Neural progenitor cell (in vitro differentiated cells): ENCODE measurements around the gene CA12.

Experiments used
- CTCF ChIP-seq: fragments of 200-600 bp; sonication (generic); IDR thresholded peaks from 2 replicates; pipeline ENCODE4 v1.5.1; 2017; ENCODE audit warnings: antibody characterized with exemption, mild to moderate bottlenecking
- EZH2 ChIP-seq: fragments of 200-600 bp; sonication (generic); IDR thresholded peaks from 2 replicates; pipeline ENCODE4 v1.6.1; 2017; ENCODE audit warnings: antibody characterized with exemption, mild to moderate bottlenecking, moderate library complexity
- EZH2phosphoT487 ChIP-seq: fragments of 200-600 bp; sonication (generic); IDR thresholded peaks from 2 replicates; pipeline ENCODE4 v1.6.1; 2017; ENCODE audit warnings: antibody characterized with exemption

DNA sequence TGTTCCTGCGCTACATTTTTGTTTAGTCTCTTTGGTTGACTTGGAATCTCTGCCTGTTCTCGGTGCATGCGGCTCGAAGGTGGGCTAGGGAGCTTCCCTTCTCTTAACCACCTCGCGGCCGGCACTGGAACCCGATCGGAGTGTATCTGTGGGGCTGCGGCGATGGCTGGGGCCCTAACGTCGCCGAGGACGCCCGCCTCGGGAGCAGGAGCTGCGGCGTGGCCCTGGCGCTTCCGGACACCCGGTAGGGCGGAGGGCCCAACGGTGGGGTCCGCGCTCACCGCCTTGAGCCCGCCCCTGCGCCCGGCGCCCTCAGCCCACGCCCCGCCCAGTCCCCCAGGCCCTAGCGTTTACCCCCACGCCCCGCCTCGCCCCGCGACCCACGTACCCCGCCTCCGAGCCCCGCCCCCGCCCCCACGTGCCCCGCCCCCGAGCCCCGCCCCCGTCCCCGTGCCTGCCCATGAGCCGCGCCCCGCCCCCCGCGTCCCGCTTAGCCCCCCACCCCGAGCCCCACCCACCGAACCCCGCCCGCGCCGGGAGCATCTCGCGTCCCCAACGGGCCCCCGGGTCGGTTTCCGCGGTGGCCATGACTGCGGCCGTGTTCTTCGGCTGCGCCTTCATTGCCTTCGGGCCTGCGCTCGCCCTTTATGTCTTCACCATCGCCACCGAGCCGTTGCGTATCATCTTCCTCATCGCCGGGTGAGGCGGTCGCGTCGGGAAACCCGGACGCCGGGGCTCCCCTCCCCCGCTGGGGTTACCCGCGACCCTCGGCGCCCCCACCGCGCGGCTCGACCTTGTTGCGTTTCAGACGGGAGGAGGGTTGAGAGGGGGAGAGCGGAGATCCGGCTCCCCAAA is 104.4 kb downstream of the CA12 start, which contains the start of gene APH1B:
- TF ChIP-seq CTCF (no peak), EZH2 (peak; percentile 68), EZH2phosphoT487 (no peak)
